HFF-Myc (cell line): ENCODE results near the gene STK24.

Experiments
- DNase-seq: peaks from one replicate; pipeline ENCODE4 v3.0.0-alpha.2; 2011; ENCODE audit warnings: low read depth; ENCODE audit errors: extremely low read depth
- H3K4me3 ChIP-seq: replicated peaks from 2 replicates; pipeline ENCODE4 v1.5.1; 2011; ENCODE audit warnings: low read depth, mild to moderate bottlenecking, control low read depth, low read length
- TF ChIP-seq, protein P1 (sequence below): IDR thresholded peaks from 2 replicates; pipeline ENCODE4 v1.5.1; 2012; ENCODE audit warnings: mild to moderate bottlenecking, low read depth, low read length, control low read depth; ENCODE audit errors: missing control alignments

Gene STK24

DNA sequence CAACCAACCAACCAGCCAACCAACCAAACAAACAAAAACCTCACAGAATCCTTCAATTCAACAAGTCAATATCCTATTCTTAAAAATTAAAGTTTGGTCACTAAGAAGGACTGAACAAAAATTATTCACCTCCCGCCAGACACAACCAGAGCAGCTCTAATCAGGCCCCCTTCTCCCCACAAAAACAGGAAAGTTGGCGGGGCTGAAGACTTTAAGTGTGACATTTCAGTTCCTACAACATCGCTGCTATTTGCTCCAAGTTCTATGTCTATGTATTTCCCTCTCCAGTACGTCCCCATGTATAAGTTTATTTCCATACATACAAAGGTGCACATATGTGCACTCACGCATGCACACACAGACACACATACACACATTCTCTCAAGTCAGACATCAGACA, 32.8 kb upstream of the STK24 start:
- TF ChIP-seq, protein P1, sequence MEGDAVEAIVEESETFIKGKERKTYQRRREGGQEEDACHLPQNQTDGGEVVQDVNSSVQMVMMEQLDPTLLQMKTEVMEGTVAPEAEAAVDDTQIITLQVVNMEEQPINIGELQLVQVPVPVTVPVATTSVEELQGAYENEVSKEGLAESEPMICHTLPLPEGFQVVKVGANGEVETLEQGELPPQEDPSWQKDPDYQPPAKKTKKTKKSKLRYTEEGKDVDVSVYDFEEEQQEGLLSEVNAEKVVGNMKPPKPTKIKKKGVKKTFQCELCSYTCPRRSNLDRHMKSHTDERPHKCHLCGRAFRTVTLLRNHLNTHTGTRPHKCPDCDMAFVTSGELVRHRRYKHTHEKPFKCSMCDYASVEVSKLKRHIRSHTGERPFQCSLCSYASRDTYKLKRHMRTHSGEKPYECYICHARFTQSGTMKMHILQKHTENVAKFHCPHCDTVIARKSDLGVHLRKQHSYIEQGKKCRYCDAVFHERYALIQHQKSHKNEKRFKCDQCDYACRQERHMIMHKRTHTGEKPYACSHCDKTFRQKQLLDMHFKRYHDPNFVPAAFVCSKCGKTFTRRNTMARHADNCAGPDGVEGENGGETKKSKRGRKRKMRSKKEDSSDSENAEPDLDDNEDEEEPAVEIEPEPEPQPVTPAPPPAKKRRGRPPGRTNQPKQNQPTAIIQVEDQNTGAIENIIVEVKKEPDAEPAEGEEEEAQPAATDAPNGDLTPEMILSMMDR = no peak
- no peak overlapping the region for H3K4me3 ChIP-seq
- DNase-seq = no peak

DNA sequence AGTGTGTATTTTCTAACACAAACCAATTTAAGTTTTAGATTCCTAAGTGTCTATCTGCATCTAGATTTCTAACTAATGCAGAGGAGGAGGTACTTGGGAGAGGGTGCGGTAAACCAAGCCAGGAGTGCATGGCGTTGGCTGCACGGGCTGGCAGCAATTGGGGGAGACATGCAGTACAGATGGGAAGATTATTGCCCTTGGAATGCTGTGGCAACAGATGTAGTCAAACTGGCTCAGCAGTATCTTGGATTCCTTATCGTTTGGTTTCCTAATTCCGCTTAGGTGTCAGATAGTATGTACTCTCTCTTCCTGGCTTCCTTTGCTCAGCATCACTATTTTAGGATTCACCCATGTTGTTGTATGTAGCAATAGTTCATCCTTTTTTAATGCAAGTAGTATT, 29.4 kb upstream of the STK24 start:
- TF ChIP-seq, protein P1 = no peak
- H3K4me3 ChIP-seq = no peak overlapping the region
- no peak for DNase-seq

DNA sequence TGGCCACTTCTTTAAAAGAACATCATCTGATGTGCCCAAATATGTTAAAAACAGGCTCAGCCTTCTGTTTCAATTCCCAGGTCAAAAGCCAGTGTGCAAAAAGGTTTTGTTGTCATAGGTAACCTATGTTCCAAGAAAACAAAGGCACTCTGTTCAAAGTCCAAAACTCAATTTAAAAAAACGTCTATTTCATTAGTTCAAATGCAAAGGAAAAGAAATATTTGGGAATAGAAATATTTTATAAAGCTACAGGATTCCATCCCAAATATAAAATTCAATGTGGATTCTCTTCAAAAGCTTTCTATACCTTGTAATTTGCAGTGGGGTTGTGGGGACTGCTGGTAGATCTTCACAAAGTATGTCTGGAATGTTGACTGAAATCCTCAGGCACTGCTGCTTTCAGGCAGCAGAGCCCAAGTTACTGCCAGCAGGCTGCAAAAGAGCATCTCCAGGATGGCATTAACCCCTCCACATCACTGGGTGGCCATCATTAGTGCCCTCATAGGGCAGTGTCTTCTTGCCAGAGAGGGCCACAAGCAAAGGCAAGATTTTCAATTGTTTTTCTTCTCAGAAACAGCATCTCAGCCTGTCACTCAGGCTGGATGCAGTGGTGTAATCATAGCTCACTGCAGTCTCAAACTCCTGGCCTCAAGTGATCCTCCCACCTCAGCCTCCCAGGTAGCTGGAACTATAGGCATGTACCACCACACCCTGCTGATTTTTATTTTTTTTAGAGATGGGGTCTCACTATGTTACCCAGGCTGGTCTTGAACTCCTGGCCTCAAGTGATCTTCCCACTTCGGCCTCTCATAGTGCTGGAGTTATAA, 22.8 kb upstream of the STK24 start:
- TF ChIP-seq, protein P1 = no peak
- H3K4me3 ChIP-seq = no peak overlapping the region
- no peak for DNase-seq

DNA sequence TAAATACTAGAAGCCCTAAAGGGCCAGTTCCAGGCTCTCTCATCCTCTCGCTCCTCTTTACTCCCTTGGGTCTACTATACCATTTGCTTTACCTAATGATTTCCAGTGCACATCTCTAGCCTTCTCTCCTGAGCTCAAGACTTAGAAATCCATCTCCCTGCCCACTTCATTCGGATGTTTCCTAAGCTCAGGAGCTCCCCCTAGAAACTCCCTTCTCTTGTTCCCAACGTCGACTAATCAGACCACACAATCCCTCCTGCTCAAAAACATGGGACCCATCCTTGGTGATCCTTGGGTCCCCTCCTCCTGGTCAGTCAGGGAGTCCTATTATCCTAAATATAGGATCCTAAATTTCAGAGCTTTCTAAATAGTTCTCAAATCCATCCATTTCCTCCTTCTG, 21.1 kb upstream of the STK24 start:
- TF ChIP-seq, protein P1 = peak; percentile 31
- no peak overlapping the region for H3K4me3 ChIP-seq
- DNase-seq = no peak

DNA sequence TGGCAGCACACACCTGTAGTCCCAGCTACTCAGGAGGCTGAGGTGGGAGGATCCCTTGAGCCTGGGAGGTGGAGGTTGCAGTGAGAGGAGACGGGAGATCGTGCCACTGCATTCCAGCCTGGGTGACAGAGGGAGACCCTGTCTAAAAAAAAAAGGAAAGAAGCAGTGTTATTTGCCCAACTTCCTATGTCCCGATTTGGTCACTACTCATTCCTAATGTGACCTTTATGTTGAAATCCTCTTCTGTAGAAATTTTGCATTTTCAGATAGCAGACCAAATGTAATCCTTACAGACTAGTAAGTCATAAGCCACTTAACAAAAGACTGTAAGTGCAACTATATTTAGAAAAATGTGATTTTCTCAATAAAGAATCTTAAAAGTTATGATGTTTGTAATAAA, 18.2 kb upstream of the STK24 start:
- H3K4me3 ChIP-seq = no peak overlapping the region
- DNase-seq = no peak
- TF ChIP-seq, protein P1 = no peak

DNA sequence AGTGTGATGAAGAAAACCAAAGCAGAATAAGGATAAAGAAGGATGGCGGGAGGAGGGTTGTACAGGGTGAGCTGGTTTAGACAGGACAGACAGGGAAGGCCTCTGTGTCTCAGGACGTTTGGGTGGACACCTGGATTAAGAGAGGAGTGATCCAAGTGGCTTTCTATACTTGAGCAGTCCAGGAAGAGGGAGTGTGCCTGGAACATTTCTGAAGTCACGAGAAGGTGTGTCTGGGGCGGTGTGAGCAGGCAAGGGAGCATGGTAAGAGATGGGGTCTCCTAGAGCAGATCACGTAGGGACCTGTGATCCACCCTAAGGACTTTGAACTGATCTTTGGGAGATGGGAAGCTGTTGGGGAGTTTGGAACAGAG, 15.4 kb upstream of the STK24 start:
- H3K4me3 ChIP-seq = no peak overlapping the region
- DNase-seq = no peak
- TF ChIP-seq, protein P1 = no peak
